Activated CD4-positive, alpha-beta T cell treated with anti-CD3 and anti-CD28 coated beads, Interleukin-2, Interleukin-4, amounts not matched to agents 100 ng/mL and 50 ng/mL, durations not matched to agents 16 hours and 8 hours (primary cell): ENCODE results near the gene AIG1.

Experiments
- DNase-seq: peaks from one replicate; pipeline ENCODE4 v3.0.0-alpha.2; 2020; ENCODE audit warnings: low spot score

Gene AIG1

DNA sequence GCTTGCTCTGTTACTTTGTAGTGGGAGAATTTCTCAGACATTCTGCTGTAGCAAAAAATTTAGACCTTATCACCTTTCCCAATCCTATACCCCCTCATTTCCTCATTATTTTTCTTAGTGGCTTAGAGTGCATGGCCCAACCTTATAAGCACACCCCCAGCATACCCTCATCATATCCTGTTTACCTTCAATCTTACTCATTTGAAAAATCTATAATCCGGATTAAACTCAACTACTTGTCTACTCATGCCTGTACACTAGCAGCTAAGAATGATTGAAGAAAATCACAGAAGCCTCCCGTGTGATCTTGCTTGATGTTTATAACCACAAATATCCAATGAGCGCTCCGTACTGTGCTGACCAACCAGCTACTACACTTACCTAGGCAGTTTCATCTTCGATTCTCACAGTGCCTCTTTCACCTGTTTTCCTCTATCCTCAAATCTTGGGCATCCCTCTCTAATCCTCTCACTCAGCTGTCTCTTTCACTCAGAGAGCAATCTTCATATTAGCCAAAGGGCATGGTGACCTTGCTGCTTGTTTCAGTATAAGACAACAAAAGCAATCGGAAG is 36.6 kb downstream of the AIG1 start:
- no peak for DNase-seq

DNA sequence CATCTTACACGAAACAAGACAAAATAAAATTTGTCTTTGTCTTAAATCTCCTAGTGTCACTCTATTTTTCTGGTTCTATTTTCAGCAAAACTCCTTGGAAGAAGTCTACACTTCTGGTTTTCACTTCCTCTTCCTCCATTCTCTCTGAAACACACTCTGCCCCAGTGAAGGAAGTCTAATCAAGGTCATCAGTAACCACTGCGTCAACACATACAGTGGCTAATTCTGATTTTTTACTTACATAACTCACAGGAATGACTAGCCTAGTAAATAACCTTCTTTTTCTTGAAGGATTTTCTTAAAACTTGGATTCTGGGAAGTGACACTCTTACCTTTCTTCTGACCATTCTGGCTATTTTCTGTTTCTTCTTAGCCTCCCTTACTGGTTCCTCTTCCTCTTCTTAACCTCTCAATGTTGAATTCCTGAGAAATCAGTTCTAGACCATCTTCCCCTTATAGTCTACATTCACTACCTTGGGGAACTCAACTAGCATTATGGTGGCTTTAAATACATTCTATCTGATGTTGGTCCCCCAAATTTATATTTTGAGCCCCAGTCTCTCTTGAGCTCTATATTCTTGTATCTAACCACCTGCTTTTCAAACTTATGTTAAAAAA is 37.5 kb downstream of the AIG1 start:
- no peak for DNase-seq

DNA sequence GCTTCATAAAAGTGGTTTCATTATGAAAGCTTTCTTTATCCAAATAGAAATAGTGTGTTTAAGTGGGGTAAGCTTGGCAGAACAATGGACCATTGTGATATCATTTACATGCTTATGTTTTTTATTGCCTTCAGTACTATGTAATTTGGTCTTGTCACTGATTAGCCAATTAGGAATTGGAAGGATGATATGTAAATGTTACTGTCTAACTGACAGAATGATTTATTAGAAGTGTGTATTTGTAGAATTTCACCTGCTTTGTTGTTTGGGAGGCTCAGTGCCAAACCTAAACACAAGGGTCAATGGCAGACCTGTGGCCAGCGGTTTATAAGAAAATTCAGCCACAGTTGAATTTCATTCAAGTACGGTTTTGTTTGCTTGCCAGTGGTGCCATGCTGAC is 39.0 kb downstream of the AIG1 start:
- no peak for DNase-seq

DNA sequence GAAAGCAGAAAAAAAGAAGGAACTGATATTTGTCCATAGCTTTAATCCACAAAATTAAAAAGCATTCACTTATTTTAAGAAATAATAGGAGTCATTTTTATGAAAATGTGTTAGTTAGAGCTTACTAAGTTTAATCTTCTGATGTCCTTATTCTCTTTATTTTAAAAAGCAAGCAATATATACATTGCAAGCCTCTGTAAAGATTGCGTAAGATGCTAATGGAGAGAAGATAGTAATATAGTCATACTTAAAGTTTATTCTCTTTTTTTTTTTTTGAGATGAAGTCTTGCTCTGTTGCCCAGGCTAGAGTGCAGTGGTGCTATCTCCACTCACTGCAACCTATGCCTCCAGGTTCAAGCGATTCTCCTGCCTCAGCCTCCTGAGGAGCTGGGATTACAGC is 39.7 kb downstream of the AIG1 start:
- DNase-seq, result no peak

DNA sequence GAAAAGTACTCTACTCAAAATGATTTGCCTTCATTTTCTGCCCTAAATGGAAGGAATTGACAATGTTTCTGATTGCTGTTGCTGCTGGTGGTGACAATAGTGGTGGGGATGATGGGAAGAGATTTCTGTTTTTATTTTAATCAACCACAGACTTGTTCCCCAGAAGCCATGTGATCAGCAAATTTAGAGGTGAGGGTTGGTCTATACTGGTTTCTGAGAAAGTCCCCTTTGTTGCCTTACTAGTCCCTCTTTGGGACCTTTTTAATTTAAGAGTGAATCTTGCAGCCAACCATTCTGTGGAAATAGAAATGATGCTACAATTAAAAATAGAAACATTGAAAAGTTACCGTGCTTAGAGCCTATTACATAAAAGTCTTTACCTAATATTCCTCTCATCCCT is 43.2 kb downstream of the AIG1 start:
- no peak for DNase-seq

DNA sequence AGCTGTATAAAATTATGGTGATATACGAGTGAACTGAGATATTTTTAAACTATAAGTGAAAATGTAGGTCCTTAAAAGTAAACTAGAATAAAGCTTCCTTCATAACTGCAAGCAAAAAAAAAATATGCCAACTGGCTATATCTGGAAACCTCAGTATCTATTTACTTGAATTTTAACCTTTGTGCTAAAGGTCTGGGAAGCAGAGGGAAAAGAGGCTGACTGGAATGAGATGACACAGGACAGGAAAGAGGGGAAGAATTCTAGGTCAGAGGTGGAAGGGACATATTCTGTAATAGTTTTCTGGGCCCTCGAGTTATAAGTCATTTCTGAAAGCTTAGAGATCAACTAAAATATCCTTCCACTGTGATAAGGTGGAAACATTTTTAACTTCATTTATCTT is 46.8 kb downstream of the AIG1 start:
- no peak for DNase-seq

DNA sequence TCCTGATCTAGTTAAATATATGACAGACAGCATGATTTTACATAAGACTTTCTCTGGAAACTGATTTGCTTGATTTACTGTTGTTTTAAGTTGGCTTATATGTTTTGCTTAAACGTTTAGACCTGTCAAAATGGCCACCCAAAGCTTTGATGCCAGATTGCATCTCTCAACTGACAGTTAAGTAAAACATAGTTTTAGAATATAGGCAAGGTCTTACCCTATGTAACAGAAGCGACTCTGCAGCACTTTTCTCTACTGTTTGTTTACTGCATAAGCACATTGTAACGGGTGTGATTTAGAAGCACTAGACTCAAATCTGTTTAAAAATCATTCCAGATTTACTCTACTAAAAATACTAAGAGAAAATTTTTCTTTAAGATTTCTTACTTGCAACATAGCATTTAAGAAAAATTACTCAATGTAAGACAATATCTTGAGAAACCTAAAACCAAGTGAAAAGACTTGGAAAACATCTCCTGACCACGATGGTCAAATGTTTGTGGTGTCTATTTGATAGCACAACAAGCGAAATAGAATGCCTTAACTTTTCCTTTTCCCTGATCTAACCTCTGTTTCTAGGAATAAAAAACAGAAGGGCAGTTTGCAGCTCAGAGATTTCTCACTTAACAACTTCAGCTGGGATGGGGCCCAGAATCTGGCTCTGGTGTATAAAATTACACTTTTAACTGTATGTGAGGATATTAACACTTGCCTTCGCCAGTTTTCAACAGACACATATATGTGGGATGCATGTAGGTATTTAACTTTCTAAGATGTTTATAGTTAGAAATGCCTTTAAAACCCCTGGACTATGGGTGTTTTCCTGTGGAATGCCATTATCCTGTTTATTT is 47.4 kb downstream of the AIG1 start:
- no peak for DNase-seq

DNA sequence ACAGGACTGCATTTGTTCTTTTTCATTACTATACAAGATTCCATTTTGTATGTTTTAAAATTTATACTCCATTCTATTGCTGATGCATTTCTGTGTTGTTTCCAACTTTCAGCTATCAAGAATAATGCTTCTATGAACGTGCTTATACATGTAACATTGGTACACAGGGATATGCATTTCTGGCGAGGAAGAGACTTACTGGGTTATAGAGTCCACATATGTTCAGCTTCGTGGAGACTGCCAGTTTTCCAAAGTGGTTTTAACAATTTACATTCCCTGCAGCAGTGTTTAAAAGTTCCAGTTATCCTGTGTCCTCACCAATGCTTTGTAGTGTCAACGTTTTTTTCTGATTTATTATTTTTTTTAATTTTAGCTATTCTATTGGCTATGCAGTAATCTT is 48.5 kb downstream of the AIG1 start:
- DNase-seq, result no peak

DNA sequence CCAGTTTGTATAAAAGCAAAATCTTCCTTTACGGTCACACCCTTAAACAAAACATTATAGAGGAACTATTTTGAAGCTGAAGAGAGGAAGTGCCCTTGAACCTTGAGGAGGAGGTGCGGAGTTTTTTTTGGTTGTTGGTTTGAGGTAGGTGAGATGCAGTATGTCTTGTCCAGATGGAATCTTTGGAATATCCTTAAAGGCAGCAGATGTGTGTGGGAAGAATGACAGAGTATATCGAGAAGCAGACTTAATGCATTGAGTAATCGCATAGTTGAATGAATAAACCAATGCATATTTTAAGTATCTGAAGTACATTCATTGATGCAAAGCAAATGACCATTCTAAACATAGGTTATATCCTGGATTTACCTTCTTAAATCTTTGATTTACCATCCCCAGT is 49.9 kb downstream of the AIG1 start:
- DNase-seq, result no peak

DNA sequence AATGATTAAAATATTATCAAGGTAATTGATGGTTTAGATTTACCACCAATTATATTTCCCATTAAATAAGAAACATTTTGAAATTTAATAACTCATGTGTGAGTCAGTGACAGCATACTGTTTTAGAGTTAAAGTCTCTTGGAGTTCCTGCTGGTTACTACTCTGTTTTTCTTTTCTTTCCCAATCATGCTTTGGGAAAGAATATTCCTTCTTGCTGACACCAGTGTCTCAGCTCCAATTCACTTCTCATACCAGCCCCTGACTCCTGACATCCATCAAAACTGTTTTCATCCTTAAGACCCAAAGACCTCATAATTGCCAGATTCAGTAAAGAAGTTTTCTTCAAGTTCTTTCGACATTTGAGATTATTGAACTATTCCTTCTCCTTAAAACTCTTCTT is 50.3 kb downstream of the AIG1 start:
- DNase-seq, result no peak

DNA sequence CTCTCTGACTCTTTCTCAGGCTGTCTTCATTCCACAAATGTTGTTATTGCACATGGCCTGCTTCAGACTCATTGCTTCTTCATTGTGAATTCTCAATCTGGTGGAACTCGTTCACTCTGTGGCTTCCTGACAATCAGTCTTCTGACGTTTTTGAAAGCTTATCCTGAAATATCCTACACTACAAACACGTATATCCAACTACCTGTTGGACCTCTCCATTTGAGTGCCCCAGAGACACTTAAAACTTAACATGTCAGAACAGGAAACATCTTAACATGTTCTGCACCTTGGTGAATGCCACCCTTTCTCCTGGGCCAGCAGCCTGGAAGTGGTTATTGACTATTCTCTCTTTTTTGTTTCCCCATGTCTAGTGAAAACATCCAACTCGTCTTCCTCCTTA is 50.8 kb downstream of the AIG1 start:
- DNase-seq, result no peak

DNA sequence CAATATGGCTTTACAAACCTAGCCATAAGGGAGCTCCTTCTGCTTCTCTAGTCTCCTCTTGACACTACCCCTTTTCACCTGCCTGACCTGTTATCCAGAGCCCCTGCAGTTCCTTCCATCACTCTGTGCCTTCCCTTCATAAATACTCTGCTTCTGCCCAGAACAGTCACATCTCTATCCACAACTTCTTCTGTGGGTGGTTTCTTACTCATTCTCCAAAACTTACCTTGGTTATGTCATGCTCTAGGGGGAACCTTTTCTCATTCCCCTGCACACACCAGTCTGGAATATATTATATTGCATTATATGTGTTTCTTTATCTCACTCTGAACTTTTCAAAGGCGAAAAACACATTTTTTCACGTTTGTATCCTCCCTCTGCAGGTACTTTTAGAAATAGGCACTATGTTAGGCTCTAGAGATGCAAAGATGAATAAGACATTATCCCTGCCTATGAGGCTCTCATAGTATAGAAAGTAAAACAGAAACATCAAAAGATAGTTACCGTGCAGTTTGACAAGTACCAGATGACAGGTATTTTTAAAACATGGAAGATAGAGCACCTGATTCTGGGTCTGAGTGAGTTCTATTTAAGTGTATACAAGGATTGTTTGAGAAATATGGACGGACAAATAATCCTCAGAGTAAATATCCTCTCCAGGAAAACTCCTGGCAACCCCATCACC is 51.5 kb downstream of the AIG1 start:
- no peak for DNase-seq

DNA sequence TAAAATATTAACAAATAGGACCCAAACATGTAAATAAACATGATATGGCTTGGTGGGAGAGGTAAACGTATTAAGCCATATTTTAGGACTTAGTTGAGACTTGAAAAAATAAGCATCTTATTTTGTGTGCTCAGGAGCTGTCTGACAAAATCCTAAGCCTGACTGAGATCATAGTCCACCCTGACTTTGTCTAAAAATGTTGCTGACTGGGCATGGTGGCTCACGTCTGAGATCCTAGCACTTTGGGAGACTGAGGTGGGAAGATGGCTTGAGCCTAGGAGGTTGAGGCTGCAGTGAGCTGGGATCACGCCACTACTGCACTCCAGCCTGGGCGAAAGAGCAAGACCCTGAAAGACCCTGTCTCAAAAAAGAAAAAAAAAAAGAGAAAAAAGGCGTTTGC is 52.1 kb downstream of the AIG1 start:
- no peak for DNase-seq

DNA sequence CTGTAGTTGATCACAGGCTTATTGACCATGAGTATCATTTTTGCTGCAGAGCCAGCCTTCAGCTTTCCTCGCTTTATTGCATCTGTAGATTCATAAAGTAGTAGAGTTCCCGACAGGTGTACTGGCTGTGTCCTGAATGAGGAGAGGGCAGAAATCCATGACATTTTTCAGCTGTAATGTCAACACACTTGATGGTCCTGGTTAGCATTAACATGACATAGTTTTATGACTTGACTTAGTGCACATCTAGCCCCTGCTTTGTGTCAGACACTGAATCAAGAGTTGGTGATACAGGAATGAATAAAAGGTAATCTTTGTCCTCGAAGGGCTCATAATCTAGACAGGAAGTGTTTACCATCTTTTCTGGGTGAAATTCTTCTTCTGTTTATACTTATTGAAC is 55.0 kb downstream of the AIG1 start:
- DNase-seq, result no peak

DNA sequence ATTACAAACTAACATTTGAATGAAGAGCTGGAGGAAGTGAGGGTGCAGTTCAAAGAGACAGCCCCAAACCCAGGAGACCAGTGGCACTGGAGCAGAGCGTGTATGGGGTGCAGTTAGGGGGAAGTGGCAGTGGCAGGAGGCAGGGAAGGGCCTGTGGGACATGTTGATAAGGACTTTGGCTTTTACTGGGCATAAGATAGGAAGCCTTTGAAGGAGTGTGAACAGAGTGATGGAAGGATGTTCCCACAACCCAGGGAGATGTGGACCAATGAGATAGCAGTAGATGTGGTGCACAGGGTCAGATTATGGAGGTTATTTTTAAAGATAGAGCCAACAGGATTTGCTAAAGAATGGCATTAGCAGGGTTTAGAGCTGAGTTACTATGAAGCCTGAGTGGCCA is 56.4 kb downstream of the AIG1 start:
- DNase-seq, result no peak

DNA sequence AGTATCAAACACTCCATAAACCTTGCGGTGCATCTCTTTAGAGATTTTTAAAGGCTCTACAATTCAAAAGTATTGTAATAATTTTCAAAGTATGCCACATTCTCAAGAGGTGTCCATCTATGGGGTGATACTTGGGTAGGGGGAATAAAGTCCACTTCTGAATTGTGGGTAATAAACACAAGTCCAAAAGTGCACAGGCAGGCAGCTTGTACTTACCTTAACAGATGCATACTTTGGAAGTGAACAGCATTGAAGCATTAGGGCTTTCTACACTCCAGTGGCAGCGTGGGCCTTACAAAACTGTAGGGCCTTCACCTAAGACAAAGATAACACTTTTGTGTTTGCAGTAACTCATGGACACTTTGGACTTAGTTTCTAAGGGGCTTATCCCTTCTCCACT is 58.6 kb downstream of the AIG1 start:
- no peak for DNase-seq

DNA sequence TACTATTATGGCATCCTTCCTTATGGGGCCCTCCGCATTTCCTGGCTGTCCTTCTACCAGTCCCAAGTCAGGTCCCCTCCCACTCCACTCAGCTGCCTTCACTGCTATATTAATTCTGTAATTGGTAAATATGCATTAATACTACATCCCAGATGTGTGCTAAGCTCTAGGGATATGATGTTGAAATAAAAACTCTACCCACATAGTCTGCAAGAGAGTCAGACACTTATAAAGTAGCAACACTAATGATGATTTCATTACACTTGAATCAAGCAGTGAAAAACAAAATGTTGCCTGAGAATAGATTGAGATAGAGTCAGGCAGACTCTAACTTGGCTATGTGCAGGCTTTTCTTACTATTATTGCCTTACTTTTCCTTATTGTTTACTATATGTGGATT is 62.4 kb downstream of the AIG1 start:
- no peak for DNase-seq

DNA sequence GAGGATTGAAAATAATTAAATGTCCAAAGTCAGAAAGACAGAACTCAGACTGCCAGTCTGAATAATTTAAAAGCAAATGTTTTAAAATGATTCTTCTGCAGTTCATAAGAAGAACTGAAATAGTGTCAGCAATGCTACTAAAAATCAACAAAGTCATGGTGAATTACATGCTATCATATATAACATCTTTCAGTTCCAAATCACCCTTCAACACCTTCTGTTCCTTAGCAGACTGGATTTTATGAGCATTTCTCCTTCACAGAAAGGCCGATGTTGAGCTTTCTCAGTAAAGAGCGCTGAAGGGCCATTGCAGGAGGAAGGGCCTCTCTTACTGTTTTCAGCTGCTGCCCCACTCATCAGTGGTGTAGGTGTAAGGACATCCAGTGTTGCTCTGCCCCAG is 63.3 kb downstream of the AIG1 start:
- DNase-seq, result no peak

DNA sequence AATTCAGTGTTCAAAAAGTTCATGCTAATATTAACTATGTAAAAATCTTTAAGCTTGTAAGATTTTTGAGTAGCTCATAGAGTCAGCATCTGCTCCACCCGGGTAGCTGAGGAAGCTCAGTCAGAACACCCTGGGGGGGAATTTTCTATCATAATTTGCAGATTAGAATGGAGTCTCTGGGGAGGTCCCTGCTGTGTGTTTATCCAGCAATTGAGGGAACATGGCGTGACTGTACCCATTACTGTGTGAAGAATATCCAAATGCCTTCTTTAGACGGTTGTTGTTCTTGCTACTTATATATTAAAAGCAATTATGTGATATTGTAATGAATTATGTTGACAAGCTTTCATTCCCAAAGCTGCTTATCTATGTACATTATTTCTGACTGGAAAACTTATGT is 64.8 kb downstream of the AIG1 start:
- DNase-seq, result no peak

DNA sequence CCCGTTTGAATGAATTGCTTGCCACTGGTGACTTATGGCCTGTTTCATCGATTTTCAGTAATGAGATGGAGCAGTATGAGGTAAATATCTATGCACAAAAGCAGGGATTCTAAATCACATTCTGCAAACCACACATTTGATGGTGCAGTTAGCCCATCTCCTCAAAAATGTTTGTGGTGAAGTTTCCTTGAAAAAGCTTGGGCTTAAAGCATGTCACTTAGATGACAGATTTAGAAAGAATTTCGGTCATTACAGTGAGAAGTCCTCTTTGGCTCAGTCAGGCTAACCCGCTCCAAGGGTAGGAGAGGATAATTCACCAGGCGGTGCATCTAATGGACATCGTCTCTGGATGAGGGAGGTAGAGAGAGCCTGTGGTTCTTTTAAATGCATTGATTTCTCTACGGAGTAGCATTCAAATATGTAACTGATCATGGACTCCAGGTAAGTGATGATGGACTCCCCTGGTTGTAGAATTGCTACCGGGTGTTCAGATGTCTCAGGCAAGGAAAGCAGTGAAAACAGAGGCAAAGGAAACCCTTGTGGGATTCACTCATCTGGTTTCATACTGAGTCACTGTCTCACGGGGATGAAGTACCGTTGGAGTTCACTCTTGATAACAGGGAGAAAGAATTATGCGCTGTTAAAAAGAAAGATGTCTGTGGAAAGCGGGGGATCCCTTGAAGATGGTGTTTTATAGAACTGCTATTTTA is 65.3 kb downstream of the AIG1 start:
- peak; percentile 15 for DNase-seq

DNA sequence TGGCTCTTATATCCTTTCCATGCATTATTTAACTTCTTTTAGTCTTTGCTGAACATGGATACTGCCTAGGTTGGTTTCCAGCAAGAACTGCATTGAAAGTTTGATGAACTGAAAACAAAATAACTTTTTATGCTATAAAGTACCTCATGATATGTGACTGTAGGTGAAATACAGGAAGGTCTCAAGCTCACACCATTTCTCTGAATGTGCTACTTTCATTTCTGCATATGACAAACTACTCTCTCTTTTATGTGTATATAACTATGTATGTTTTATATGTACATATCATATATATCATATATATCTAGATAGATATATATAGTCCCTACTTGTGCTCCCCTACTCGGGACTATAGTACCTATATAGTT is 65.9 kb downstream of the AIG1 start:
- no peak for DNase-seq

DNA sequence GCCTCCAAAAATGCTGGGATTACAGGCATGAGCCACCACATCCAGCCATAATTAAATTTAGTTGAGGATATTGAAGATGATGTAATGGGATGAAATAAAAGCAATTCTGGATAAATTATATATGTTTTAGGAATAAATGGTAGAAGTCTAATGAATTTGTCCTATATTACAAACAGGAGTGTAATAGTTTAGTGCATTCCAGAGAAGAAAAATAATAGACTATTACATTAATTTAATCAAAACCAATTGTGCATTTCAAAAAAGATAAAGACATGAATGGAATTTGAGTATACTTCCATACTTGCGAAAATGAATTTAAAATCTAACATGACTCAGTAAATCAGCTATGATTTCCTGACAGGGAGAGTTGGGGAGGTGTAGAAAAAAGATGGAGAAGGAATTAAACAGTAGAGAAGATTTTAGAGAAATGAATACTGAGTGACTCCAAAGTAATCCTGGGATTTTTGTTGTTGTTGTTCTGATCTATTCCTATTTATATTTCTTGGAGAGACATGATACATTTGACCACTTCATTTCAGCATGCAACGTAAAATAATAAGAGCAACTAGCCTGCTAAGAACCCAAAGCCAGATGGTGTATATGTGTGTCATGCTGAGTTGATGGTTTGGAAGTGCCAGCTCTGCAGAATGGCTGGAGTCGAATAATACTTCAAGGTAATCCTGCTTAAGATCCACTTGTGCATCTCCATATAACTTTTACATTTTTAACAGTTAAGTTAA is 67.4 kb downstream of the AIG1 start:
- no peak for DNase-seq
